HUES64 (cell line): ENCODE results near the gene WDR88.
"Not testable (repeated sequence)": the region's sequence is repeated elsewhere in the genome, so short reads cannot be mapped to it uniquely, and the experiment has no call there.

Experiments
- H3K27ac ChIP-seq: 2 replicates; pipeline ENCODE4 v1.7.0; 2013; ENCODE audit warnings: low read depth, low read length, inconsistent platforms
- H3K27me3 ChIP-seq: 2 replicates; pipeline ENCODE4 v1.6.1; 2013; ENCODE audit warnings: mild to moderate bottlenecking, low read length; ENCODE audit not compliant: insufficient read depth
- H3K36me3 ChIP-seq: 2 replicates; pipeline ENCODE4 v1.6.1; 2013; ENCODE audit warnings: mild to moderate bottlenecking, low read length; ENCODE audit not compliant: insufficient read depth
- H3K4me1 ChIP-seq: 2 replicates; pipeline ENCODE4 v1.6.1; 2013; ENCODE audit warnings: mild to moderate bottlenecking, low read length, moderate library complexity; ENCODE audit not compliant: insufficient read depth
- H3K4me3 ChIP-seq: 2 replicates; pipeline ENCODE4 v1.5.1; 2013; ENCODE audit warnings: mild to moderate bottlenecking, low read length, moderate library complexity
- H3K9ac ChIP-seq: 2 replicates; pipeline ENCODE4 v1.6.1; 2013; ENCODE audit warnings: mild to moderate bottlenecking, low read depth, low read length
- H3K9me3 ChIP-seq: 2 replicates; pipeline ENCODE4 v1.6.1; 2013; ENCODE audit warnings: low read depth, low read length; ENCODE audit not compliant: insufficient read depth
- WGBS: fragments of 150-250, 120-280 bp; methylation state at CpG from one replicate; pipeline ENCODE4 v1.1.7; 2013; ENCODE audit warnings: missing lambda C conversion rate; 5-methylcytosine and 5-hydroxymethylcytosine counted together

WDR88 gene

DNA sequence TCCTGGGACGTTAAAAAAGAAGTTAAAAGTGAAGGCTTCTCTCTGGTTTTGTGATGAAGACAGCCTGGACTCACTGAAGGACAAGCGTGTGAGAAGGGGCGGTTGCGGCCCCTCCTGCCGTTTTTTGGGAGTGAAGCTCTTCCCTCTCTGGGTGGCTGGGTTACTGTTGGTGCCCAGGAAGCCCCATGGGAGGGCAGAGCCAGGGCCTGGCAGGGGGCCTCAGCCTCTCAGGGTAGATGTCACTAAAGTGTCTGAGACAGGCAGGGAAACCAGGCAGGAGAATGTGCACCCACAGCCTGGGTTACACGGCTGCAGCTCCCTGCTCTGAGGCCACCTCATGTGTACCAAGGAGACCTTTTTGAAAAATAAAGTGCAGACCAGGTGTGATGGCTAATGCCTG lies 1.5 kb upstream of the WDR88 start:
- H3K27me3 ChIP-seq, result no peaks in the 10 kb centered on the region
- WGBS, result 93% methylated on average over 6 of the region's 6 CpGs
- H3K27ac ChIP-seq, result no peak overlapping the region
- H3K9ac ChIP-seq, result no peak overlapping the region
- peaks cover 23% of the 10 kb centered on the region for H3K36me3 ChIP-seq
- no peaks in the 10 kb centered on the region for H3K4me1 ChIP-seq
- H3K4me3 ChIP-seq, result no peak overlapping the region
- no peaks in the 10 kb centered on the region for H3K9me3 ChIP-seq

DNA sequence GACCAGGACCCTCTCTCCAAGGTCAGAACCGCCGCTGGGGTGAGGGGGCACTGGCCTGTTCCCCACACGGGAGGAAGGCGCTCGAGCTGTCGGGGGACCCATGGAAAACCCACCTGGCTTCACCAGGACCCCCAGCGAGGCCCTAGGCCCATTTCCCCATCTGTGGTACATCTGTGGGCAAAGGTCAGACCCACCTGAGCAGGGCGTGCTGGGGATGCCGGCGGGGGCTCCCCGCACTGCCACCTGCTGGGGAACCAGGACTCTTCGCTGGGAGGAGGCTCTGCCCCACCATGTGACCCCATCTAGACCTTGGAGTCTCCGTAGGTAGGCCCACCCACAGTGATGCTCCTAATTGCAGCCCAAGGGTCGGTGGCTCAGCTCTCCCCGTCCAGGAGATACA lies 511 bp downstream of the WDR88 start:
- Histone ChIP-seq H3K9ac (no peak overlapping the region), H3K27ac (no peak overlapping the region), H3K9me3 (no peaks in the 10 kb centered on the region), H3K27me3 (no peaks in the 10 kb centered on the region), H3K4me1 (no peaks in the 10 kb centered on the region), H3K4me3 (no peak overlapping the region), H3K36me3 (peaks cover 15% of the 10 kb centered on the region)
- 86% methylated on average over 15 of the region's 15 CpGs for WGBS

DNA sequence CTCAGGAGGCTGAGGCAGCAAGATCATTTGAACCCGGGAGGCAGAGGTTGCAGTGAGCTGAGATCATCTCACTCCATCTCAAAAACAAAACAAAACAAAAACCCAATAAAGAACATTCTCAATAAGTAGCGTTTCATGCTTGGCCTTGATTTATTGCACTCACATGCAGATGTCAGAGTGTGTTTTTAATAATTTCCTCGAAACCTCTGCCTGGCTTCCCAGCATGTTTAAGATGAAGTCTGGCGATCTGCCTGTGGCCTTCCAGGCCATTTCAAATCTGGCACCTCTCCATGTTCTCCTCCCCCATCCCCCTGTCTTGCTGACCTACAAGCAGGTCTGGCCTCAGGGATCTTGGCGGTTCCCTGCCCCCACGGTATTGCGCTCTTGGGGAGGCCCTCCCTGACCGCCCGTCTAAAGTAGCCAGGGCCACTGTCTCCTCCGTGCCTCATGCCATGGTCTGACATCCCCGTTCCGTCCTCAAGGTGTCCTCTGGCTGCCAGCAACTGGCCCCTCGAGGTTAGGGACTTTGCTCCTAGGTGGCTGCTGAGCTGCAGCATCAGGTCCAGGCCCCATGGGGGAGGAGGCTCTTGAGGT lies 1.6 kb downstream of the WDR88 start:
- Histone ChIP-seq H3K27me3 (no peaks in the 10 kb centered on the region), H3K9ac (no peak overlapping the region), H3K27ac (no peak overlapping the region), H3K36me3 (peaks cover 11% of the 10 kb centered on the region; the same call in 1 of the 2 replicates), H3K9me3 (no peaks in the 10 kb centered on the region), H3K4me1 (no peaks in the 10 kb centered on the region), H3K4me3 (no peak overlapping the region)
- 75% methylated on average over 13 of the region's 13 CpGs for WGBS

DNA sequence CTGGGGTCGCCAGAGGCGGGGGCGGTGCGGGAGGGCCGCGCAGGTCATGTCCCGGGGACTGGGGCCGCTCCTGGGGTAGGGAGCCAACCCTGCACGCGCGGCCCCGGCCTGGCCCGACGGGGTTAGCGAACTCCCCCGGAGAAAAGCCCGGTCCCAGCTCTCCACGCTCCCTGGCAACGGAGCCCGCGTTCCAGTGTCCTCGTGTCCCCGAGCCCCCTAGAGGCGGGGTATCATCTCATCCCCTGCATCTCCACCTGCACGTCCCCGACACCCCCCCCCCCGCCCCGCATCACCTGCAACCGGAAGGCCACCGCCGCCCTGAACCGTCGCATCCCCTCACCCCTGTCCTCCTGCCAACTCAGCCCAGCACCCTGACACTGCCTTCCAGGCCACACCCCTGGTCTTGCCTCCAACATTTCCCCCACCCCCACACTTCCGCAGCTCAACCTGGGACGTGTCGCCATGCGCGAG lies 2.7 kb downstream of the WDR88 start:
- WGBS, result 52% methylated on average over 31 of the region's 38 CpGs
- H3K27ac ChIP-seq, result no peak overlapping the region
- no peaks in the 10 kb centered on the region for H3K4me1 ChIP-seq
- no peaks in the 10 kb centered on the region for H3K27me3 ChIP-seq
- no peak overlapping the region for H3K9ac ChIP-seq
- H3K4me3 ChIP-seq, result no peak overlapping the region
- H3K9me3 ChIP-seq, result no peaks in the 10 kb centered on the region
- 0 out of 2 replicates have a peak, but pooled peaks cover 5% of the 10 kb centered on the region for H3K36me3 ChIP-seq

DNA sequence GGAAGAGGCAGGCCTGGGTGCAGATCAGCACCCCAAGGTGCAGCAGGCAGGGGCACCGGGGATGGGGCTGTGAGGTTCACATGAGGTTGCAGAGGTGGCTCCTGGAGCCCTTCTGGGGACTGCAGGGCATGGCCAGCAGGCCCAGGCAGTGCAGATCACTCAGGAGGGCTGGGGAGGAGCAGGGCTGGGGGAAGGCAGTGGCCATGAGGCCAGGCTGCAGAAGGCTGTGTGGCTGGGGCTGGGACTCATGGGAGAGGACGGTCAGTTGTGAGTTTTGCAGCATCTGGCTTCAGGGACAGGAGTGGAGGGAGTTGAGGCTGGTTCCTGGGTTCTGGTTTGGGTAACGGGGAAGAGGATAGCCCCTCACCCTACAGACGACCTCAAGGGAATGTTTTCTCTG lies 7.3 kb downstream of the WDR88 start:
- no peaks in the 10 kb centered on the region for H3K4me1 ChIP-seq
- H3K9ac ChIP-seq, result no peak overlapping the region
- H3K9me3 ChIP-seq, result no peaks in the 10 kb centered on the region
- H3K27me3 ChIP-seq, result no peaks in the 10 kb centered on the region
- no peaks in the 10 kb centered on the region for H3K36me3 ChIP-seq
- H3K4me3 ChIP-seq, result no peak overlapping the region
- H3K27ac ChIP-seq, result no peak overlapping the region
- 74% methylated on average over 4 of the region's 4 CpGs for WGBS

DNA sequence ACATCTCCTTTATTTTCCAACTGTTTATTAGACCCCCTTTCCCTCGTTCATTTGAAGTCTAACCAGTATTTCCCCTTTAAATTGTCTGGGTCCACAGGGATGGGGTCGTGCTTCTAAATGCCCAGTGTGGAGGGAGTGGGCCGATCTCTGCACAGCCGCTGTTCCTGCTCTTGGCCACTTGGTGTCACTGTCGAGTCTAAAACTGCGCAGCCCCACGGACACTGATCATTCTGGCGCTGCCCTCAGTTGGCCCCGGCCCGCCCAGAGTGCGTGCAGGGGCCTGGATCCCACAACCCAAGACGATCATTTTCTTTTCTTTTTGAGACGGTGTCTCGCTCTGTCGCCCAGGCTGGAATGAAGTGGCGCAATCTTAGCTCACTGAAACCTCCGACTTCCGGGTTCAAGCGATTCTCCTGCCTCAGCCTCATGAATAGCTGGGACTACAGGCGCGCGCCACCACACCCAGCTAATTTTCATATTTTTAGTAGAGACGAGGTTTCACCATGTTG lies 12.0 kb downstream of the WDR88 start:
- H3K9me3 ChIP-seq, result no peaks in the 10 kb centered on the region
- H3K27me3 ChIP-seq, result no peaks in the 10 kb centered on the region
- no peak overlapping the region for H3K27ac ChIP-seq
- 42% methylated on average over 23 of the region's 23 CpGs for WGBS
- H3K4me3 ChIP-seq, result no peak overlapping the region
- no peaks in the 10 kb centered on the region for H3K36me3 ChIP-seq
- no peak overlapping the region for H3K9ac ChIP-seq
- no peaks in the 10 kb centered on the region for H3K4me1 ChIP-seq

DNA sequence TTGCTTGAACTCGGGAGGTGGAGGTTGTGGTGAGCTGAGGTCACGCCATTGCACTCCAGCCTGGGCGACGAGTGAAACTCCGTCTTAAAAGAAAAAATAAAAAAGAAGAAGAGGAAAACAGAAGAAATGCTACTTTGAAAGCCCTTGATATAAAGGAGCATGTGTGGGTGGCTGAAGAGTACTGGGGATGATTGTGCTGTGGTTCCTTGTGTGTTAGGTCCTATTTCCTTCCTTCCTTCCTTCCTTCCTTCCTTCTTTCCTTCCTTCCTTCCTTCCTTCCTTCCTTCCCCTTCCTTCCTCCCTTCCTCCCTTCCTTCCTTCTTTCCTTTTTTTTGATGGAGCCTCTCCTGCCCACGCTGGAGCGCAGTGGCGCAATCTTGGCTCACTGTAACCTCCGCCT lies 14.3 kb downstream of the WDR88 start:
- H3K36me3 ChIP-seq, result no peaks in the 10 kb centered on the region
- no peaks in the 10 kb centered on the region for H3K9me3 ChIP-seq
- no peaks in the 10 kb centered on the region for H3K4me1 ChIP-seq
- no peak overlapping the region for H3K27ac ChIP-seq
- 92% methylated on average over 9 of the region's 9 CpGs for WGBS
- no peak overlapping the region for H3K4me3 ChIP-seq
- no peaks in the 10 kb centered on the region for H3K27me3 ChIP-seq
- no peak overlapping the region for H3K9ac ChIP-seq

DNA sequence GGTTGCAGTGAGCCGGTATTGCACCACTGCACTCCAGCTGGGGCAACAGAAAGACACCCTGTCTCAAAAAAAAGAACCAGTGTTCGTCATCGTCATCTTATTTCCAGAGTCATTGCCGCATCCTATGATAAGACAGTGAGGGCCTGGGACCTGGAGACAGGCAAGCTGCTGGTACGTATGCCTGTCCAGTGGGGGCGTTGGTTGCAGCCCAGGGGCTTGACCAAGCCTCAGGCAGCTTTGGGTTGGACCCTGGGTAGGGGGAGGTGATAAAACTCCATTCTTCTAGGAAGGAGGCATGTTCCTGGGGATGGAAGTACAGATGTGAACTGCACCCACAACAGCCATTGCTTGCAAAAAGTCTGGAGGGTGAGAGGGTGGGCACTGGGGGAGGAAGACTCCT lies 15.6 kb downstream of the WDR88 start:
- H3K9me3 ChIP-seq, result no peaks in the 10 kb centered on the region
- H3K4me3 ChIP-seq, result no peak overlapping the region
- no peaks in the 10 kb centered on the region for H3K4me1 ChIP-seq
- H3K27ac ChIP-seq, result no peak overlapping the region
- no peak overlapping the region for H3K9ac ChIP-seq
- WGBS, result 90% methylated on average over 6 of the region's 6 CpGs
- no peaks in the 10 kb centered on the region for H3K36me3 ChIP-seq
- H3K27me3 ChIP-seq, result no peaks in the 10 kb centered on the region

DNA sequence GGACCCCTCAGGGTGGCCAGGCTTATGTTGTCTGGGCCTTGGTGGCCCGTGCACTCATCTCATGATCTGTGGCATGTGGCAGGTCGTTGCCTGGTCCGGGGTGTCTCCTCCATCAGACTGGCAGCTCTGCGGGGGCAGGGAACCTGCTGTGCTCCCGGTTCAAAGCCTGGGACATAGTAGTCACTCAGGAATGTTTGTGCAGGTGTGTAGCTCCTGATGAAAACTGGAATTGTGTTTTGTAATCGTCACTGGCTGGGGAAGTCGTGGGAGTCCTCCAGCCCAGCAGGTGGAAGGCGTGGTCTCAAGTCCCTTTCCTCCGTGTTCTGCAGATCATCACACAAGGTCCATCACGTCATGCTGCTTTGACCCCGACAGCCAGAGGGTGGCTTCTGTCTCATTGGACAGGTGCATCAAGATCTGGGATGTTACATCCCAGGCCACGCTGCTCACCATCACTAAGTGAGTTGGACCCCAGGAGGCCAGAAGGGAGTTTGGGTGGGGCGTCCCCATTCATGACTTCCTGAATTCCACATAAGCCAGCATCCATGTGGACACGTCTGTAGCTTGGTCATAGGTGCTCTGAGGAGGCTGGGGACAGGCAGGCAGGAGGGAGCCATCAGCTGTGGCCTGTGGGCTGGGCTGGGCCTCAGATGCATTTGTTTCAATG lies 19.1 kb downstream of the WDR88 start:
- Histone ChIP-seq H3K36me3 (no peaks in the 10 kb centered on the region), H3K9ac (no peak overlapping the region), H3K9me3 (no peaks in the 10 kb centered on the region), H3K4me1 (no peaks in the 10 kb centered on the region), H3K27me3 (no peaks in the 10 kb centered on the region), H3K4me3 (no peak overlapping the region), H3K27ac (no peak overlapping the region)
- 87% methylated on average over 14 of the region's 14 CpGs for WGBS

DNA sequence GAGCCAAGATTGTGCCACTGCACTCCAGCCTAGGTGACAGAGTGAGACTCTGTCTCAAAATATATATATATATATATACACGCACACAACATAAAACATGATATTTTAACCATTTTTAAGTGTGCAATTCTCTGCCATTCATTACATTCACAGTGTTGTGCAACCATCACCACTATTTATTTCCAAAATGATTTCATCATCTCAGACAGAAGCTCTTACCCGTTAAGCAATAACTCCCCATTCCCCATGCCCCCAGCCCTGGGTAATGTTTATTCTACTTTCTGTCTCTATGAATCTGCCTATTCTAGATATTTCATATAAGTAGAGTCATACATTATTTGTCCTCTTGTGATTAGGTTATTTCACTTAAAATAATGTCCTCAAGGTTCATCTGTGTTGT lies 20.3 kb downstream of the WDR88 start:
- Histone ChIP-seq H3K9me3 (no peaks in the 10 kb centered on the region), H3K27me3 (no peaks in the 10 kb centered on the region), H3K9ac (no peak overlapping the region), H3K36me3 (no peaks in the 10 kb centered on the region), H3K4me3 (no peak overlapping the region), H3K4me1 (no peaks in the 10 kb centered on the region), H3K27ac (no peak overlapping the region)
- 97% methylated on average over 2 of the region's 2 CpGs for WGBS

DNA sequence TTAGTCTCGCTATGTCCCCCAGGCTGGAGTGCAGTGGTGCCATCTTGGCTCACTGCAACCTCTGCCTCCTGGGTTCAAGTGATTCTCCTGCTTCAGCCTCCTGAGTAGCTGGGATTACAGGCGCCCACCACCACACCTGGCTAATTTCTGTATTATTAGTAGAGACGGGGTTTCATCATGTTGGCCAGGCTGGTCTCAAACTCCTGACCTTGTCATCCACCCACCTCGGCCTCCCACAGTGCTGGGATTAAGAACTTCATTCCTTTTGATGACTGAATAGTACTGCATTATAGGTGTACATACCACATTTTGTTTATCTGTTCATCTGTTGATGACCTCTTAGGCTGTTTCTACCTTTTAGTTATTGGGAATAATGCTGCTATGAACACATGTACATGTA lies 20.7 kb downstream of the WDR88 start:
- H3K4me1 ChIP-seq, H3K4me3 ChIP-seq, H3K9ac ChIP-seq, H3K9me3 ChIP-seq, H3K36me3 ChIP-seq, H3K27ac ChIP-seq, H3K27me3 ChIP-seq: not testable (repeated sequence)
- WGBS, result 84% methylated on average over 4 of the region's 4 CpGs
